Erythroblast (primary cell): Measurements from ENCODE around the gene MTRR.

Experiments
- GATA1 ChIP-seq: IDR thresholded peaks from 2 replicates; pipeline ENCODE4 v1.6.1; 2011; ENCODE audit warnings: low read depth, mild to moderate bottlenecking, control low read depth, low read length, moderate library complexity
- POLR2A ChIP-seq: IDR thresholded peaks from 2 replicates; pipeline ENCODE4 v1.6.1; 2011; ENCODE audit warnings: mild to moderate bottlenecking, low read length

DNA sequence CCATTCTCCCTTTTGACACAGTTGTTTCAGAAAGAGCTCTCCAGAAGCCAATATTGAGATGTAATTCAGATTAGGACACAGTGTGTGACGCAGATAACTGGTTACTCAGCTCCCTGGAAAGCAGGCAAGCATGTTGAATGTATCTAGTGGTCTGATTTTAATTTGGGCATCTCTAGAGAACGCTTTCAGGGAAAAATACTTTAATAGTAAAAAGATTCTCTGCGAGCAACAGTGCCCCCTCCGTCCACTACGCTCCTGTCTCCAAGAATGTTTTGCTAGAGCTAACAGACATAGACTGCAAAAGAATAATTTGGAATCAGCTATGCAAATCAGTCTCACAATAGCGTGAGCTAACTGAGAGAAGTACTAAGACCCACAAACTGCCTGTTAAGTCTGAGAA is 41.3 kb upstream of the MTRR start:
- TF ChIP-seq POLR2A (no peak), GATA1 (no peak)
